Measurements from ENCODE around the gene GRK1.

GRCh38 chr13:113731192-113732175 lies 64.5 kb downstream of the GRK1 start:
- TF ChIP-seq EZH2phosphoT487 (IDR thresholded peaks at IDR 0.05; ENCODE audit: insufficient read depth, low read depth) (no peak), EZH2 (IDR thresholded peaks at IDR 0.05; ENCODE audit: insufficient read depth, poor library complexity, severe bottlenecking) (no peak)
